HepG2 (cell line): Measurements from ENCODE around the gene AKT3. TPM values are rescaled to one million over a fixed set of nuclear protein-coding genes. Genes with fewer than 3 reads are reported as not detected.

Source experiments
- ADNP ChIP-seq: sonication (generic); formaldehyde crosslinking; IDR thresholded peaks from 2 replicates; pipeline ENCODE4 v1.4.0; 2020; ENCODE audit warnings: missing genetic modification reagents
- CREB1 ChIP-seq, 2 experiments: fragments of 450-650 bp in 1 of 2; IDR thresholded peaks; 2 replicates each; pipeline ENCODE4 v1.6.1; 2016 to 2017; ENCODE audit warnings: control low read depth in 1 of 2, mild to moderate bottlenecking in 1 of 2, missing compliant biosample characterization in 1 of 2, missing genetic modification characterization in 1 of 2
- ELF3 ChIP-seq: IDR thresholded peaks from 2 replicates; pipeline ENCODE4 v1.6.1; 2016; ENCODE audit warnings: missing genetic modification reagents, missing compliant biosample characterization
- HOXA3 ChIP-seq: sonication (generic); formaldehyde crosslinking; IDR thresholded peaks from 2 replicates; pipeline ENCODE4 v1.5.0; 2020; ENCODE audit warnings: missing genetic modification reagents
- IRF2 ChIP-seq: IDR thresholded peaks from 2 replicates; pipeline ENCODE4 v1.6.1; 2018; ENCODE audit warnings: missing genetic modification reagents, missing compliant biosample characterization
- MAX ChIP-seq: IDR thresholded peaks from 2 replicates; pipeline ENCODE4 v1.6.1; 2012; ENCODE audit warnings: inconsistent platforms
- MIER2 ChIP-seq: IDR thresholded peaks from 2 replicates; pipeline ENCODE4 v1.6.1; 2016; ENCODE audit warnings: missing biosample characterization, missing genetic modification reagents
- MIXL1 ChIP-seq: IDR thresholded peaks from 2 replicates; pipeline ENCODE4 v1.6.1; 2016
- MYNN ChIP-seq: sonication (generic); formaldehyde crosslinking; IDR thresholded peaks from 2 replicates; pipeline ENCODE4 v1.4.0; 2020; ENCODE audit warnings: mild to moderate bottlenecking, low read depth, missing genetic modification reagents
- PHF5A ChIP-seq: IDR thresholded peaks from one replicate; pipeline ENCODE4 v1.6.1; 2018; ENCODE audit warnings: low read depth, missing genetic modification reagents; ENCODE audit not compliant: unreplicated experiment
- RXRB ChIP-seq: IDR thresholded peaks from 2 replicates; pipeline ENCODE4 v1.6.1; 2016; ENCODE audit warnings: borderline replicate concordance, missing genetic modification reagents, missing compliant biosample characterization
- ZFP1 ChIP-seq: IDR thresholded peaks from 2 replicates; pipeline ENCODE4 v1.6.1; 2016
- ZNF207 ChIP-seq: fragments of 450-650 bp; IDR thresholded peaks from 2 replicates; pipeline ENCODE4 v1.6.1; 2016; ENCODE audit warnings: antibody characterized with exemption, borderline replicate concordance
- ZNF274 ChIP-seq: sonication (generic); formaldehyde crosslinking; IDR thresholded peaks from 2 replicates; pipeline ENCODE4 v1.5.1; 2020; ENCODE audit warnings: mild to moderate bottlenecking, missing genetic modification reagents
- ZNF354B ChIP-seq: sonication (generic); formaldehyde crosslinking; IDR thresholded peaks from 2 replicates; pipeline ENCODE4 v1.8.0; 2022; ENCODE audit warnings: mild to moderate bottlenecking, missing genetic modification reagents
- ZNF407 ChIP-seq: sonication (generic); formaldehyde crosslinking; IDR thresholded peaks from one replicate; pipeline ENCODE4 v1.5.1; 2020; ENCODE audit warnings: mild to moderate bottlenecking, missing genetic modification reagents; ENCODE audit errors: not compliant biosample characterization
- ZNF430 ChIP-seq: sonication (generic); formaldehyde crosslinking; IDR thresholded peaks from 2 replicates; pipeline ENCODE4 v1.9.0; 2021; ENCODE audit warnings: mild to moderate bottlenecking, missing genetic modification reagents
- ZNF547 ChIP-seq: sonication (generic); formaldehyde crosslinking; IDR thresholded peaks from 2 replicates; pipeline ENCODE4 v1.5.1; 2020; ENCODE audit warnings: mild to moderate bottlenecking, missing genetic modification reagents
- ZNF598 ChIP-seq: sonication (generic); formaldehyde crosslinking; IDR thresholded peaks from 2 replicates; pipeline ENCODE4 v1.5.1; 2020; ENCODE audit warnings: mild to moderate bottlenecking, missing genetic modification reagents, borderline replicate concordance
- ZNF766 ChIP-seq: sonication (generic); formaldehyde crosslinking; IDR thresholded peaks from 2 replicates; pipeline ENCODE4 v1.5.0; 2020; ENCODE audit warnings: missing genetic modification reagents, borderline replicate concordance
- ZNF781 ChIP-seq: sonication (generic); formaldehyde crosslinking; IDR thresholded peaks from 2 replicates; pipeline ENCODE4 v1.5.1; 2020; ENCODE audit warnings: borderline replicate concordance, mild to moderate bottlenecking, missing genetic modification reagents; ENCODE audit errors: not compliant biosample characterization
- polyA plus RNA-seq, 8 experiments: library from polyadenylated mRNA; depleted of rRNA in 3 of 8; stranded (reverse) in 7 of 8; unstranded in 1 of 8; fragments of >200 nt; fragmentation: Illumina TruSeq in 4 of 8; extraction: Trizol in 4 of 8; gene quantifications; 2 replicates each; pipeline versions ENCODE4 v1.2.1 to v1.2.3, GENCODE V29; 2011 to 2016; ENCODE audit warnings: low read depth in 4 of 8, missing spikeins in 1 of 8, mixed read lengths in 1 of 8; ENCODE audit not compliant: insufficient read depth in 1 of 8
- total RNA-seq, 5 experiments: library from RNA; depleted of rRNA; stranded (reverse); fragments of >200 nt; fragmentation: Illumina TruSeq; extraction: Trizol; gene quantifications; 2 replicates each; pipeline ENCODE4 v1.2.3, GENCODE V29; 2016; ENCODE audit warnings: low read depth in 1 of 5
- TF ChIP-seq, protein P1 (sequence below): sonication (generic); formaldehyde crosslinking; IDR thresholded peaks from 2 replicates; pipeline ENCODE4 v1.8.1; 2023; ENCODE audit warnings: mild to moderate bottlenecking, moderate library complexity, missing genetic modification reagents

Gene AKT3
- total and polyA plus RNA-seq, 2 of the 13 experiments (the other 11 are each of a cell fraction or from before 2014, with no cell fraction given) = 0.07 TPM

GRCh38 chr1:243505986-243506689 lies 343.9 kb downstream of the AKT3 start (continued):
- TF ChIP-seq ZNF407 (CRISPR knock-in tag) = no peak
- TF ChIP-seq ZNF274 (CRISPR knock-in tag) = peak; percentile 71; the same call in 1 of the 2 replicates
- TF ChIP-seq ZNF430 = peak; percentile 92; the same call in 1 of the 2 replicates
- peak; percentile 67; the same call in 1 of the 2 replicates for TF ChIP-seq HOXA3
- TF ChIP-seq MYNN = no peak
- peak; percentile 54; the same call in 1 of the 2 replicates for TF ChIP-seq ZNF766
- TF ChIP-seq IRF2 (CRISPR knock-in tag) = peak; percentile 74; the same call in 1 of the 2 replicates
- TF ChIP-seq ZFP1 = 0 out of 2 replicates have a peak, but pooled peaks have one; percentile 66
- peak; percentile 39; the same call in 1 of the 2 replicates for TF ChIP-seq ZNF547 (CRISPR knock-in tag)
- peak; percentile 79 for TF ChIP-seq ZNF781 (CRISPR knock-in tag)
- TF ChIP-seq ZNF207 = no peak
- 0 out of 2 replicates have a peak, but pooled peaks have one; percentile 37 for TF ChIP-seq ZNF598
- peak; percentile 80 for TF ChIP-seq RXRB (CRISPR knock-in tag)
- TF ChIP-seq CREB1 (IDR thresholded peaks at IDR 0.05) = peak; percentile 44; the same call in 1 of the 2 replicates
- TF ChIP-seq CREB1 (CRISPR knock-in tag; IDR thresholded peaks at IDR 0.05) = no peak; the same call in 1 of the 2 replicates
- TF ChIP-seq MIXL1 = peak; percentile 85; the same call in 1 of the 2 replicates
- TF ChIP-seq MAX = peak; percentile 98
- no peak for TF ChIP-seq PHF5A
- 0 out of 2 replicates have a peak, but pooled peaks have one; percentile 33 for TF ChIP-seq MIER2
- no peak for TF ChIP-seq ZNF354B (CRISPR knock-in tag)
- TF ChIP-seq, protein P1, sequence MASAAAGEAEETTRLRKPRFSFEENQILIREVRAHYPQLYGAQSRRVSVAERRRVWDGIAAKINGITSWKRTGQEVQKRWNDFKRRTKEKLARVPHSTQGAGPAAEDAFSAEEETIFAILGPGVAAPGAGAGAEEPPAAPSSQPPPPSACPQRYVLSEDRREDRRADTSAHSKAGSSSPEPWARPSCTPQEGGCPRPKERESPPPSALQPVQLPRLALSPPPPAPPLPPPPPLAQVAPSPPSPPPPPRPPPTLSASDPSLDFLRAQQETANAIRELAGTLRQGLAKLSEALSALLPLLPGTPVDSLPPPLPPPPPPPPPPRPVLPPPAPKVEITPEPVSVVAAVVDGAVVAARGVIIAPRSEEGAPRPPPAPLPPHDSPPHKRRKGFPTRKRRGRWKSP (CRISPR knock-in tag) = peak; percentile 32; the same call in 1 of the 2 replicates
- TF ChIP-seq ADNP (CRISPR knock-in tag) = no peak
- TF ChIP-seq ELF3 (CRISPR knock-in tag) = peak; percentile 97
